Panc1 (cell line): Measurements from ENCODE around the gene MRPL14. TPM values are rescaled to one million over a fixed set of nuclear protein-coding genes. Genes with fewer than 3 reads are reported as not detected.

Source experiments
- ATAC-seq: fragments of 200-7000 bp; cut with Tn5 transposase; 2 replicates; pipeline ENCODE4 v1.9.1; 2020; ENCODE audit warnings: mild to moderate bottlenecking, moderate library complexity
- BruUV-seq: library from RNA; stranded (reverse); fragments of 400-500 nt; replicated peaks from 2 replicates; lab custom pipeline; 2021; lab: Mats Ljungman, UMichigan
- CTCF ChIA-PET: fragments of 300-600 bp; sonication (Branson Sonifier 250); formaldehyde crosslinking; loops from one replicate; lab custom pipeline; 2022; ENCODE audit warnings: antibody characterized with exemption; lab: Charles Lee
- POLR2A ChIA-PET: fragments of 300-600 bp; sonication (Branson Sonifier 250); formaldehyde crosslinking; loops from one replicate; lab custom pipeline; 2022; ENCODE audit warnings: antibody characterized with exemption; lab: Charles Lee
- DNase-seq: peaks from one replicate; pipeline ENCODE4 v3.0.0-alpha.2; 2010; ENCODE audit warnings: low read depth, low spot score
- H3K27ac ChIP-seq: 2 replicates; pipeline ENCODE4 v1.5.1; 2011; ENCODE audit warnings: mild to moderate bottlenecking, low read length, inconsistent platforms
- H3K27me3 ChIP-seq: fragments of 200-500 bp; sonication (Bioruptor generic); 2 replicates; pipeline ENCODE4 v1.6.0; 2014; ENCODE audit warnings: low read length, inconsistent platforms; ENCODE audit not compliant: control insufficient read depth, insufficient read depth
- H3K36me3 ChIP-seq: fragments of 200-500 bp; sonication (Bioruptor generic); 2 replicates; pipeline ENCODE4 v1.5.1; 2014; ENCODE audit warnings: inconsistent platforms, mild to moderate bottlenecking, low read length, moderate library complexity; ENCODE audit not compliant: control insufficient read depth, insufficient read depth
- H3K4me1 ChIP-seq: 2 replicates; pipeline ENCODE4 v1.5.1; 2011; ENCODE audit warnings: inconsistent platforms, mild to moderate bottlenecking, low read length, moderate library complexity; ENCODE audit not compliant: control insufficient read depth, insufficient read depth
- H3K4me3 ChIP-seq, 2 experiments: 2 replicates each; pipeline ENCODE4 v1.5.1; 2011 to 2012; ENCODE audit warnings: low read depth in 2 of 2, low read length in 2 of 2, mild to moderate bottlenecking in 2 of 2, inconsistent platforms in 1 of 2, moderate library complexity in 1 of 2
- H3K9me3 ChIP-seq: fragments of 200-500 bp; sonication (Bioruptor generic); 2 replicates; pipeline ENCODE4 v1.5.1; 2014; ENCODE audit warnings: low read depth, mild to moderate bottlenecking, inconsistent platforms, low read length, moderate library complexity; ENCODE audit not compliant: control insufficient read depth, insufficient read depth
- CTCF ChIP-seq: fragments of 450-650 bp; IDR thresholded peaks from 2 replicates; pipeline ENCODE4 v1.5.1; 2017; ENCODE audit warnings: mild to moderate bottlenecking
- POLR2AphosphoS5 ChIP-seq: IDR thresholded peaks from 2 replicates; pipeline ENCODE4 v1.6.1; 2012; ENCODE audit warnings: mild to moderate bottlenecking, low read depth, low read length, moderate library complexity
- REST ChIP-seq, 2 experiments: IDR thresholded peaks; 2 replicates each; pipeline ENCODE4 v1.6.1; 2011 to 2012; ENCODE audit warnings: low read depth in 2 of 2, control low read depth in 1 of 2, low read length in 1 of 2, mild to moderate bottlenecking in 1 of 2, moderate library complexity in 1 of 2; ENCODE audit not compliant: insufficient read depth in 1 of 2
- SIN3A ChIP-seq: IDR thresholded peaks from 2 replicates; pipeline ENCODE4 v1.6.1; 2012; ENCODE audit warnings: low read depth, mild to moderate bottlenecking, low read length, moderate library complexity, borderline replicate concordance; ENCODE audit not compliant: insufficient read depth
- TCF7L2 ChIP-seq: IDR thresholded peaks from 2 replicates; pipeline ENCODE4 v1.6.1; 2011; ENCODE audit warnings: mild to moderate bottlenecking, low read depth, low read length, inconsistent platforms
- in situ Hi-C: cut with HindIII; loops from 2 replicates; pipeline ENCODE4 v1.10.0; 2016; ENCODE audit warnings: low sequenced_read_pairs, low pct_unique_long_range_greater_than_20kb
- intact Hi-C: fragments of 100-400 bp; cut with micrococcal nuclease; formaldehyde crosslinking; loops from one replicate; pipeline ENCODE4 v1.10.0; 2022; ENCODE audit not compliant: unreplicated experiment
- total RNA-seq: library from RNA; stranded (reverse); gene quantifications from one replicate; pipeline ENCODE4 v1.2.1, GENCODE V29; 2021; ENCODE audit not compliant: unreplicated experiment

The MRPL14 gene
- total RNA-seq, 1 experiment from 2014 or later, result 82.0 TPM

GRCh38 chr6:44086931-44087574, 40.2 kb downstream of the MRPL14 start:
- Histone ChIP-seq H3K9me3 (no peaks in the 10 kb centered on the region), H3K4me1 (no peaks in the 10 kb centered on the region), H3K27me3 (no peaks in the 10 kb centered on the region), H3K27ac (no peak overlapping the region), H3K36me3 (no peaks in the 10 kb centered on the region), H3K4me3 (no peak overlapping the region)
- ChIA-PET POLR2A (interaction anchor here (0.7 kb wide), 1 partner anchor 16 kb away, joined by 4 read pairs; no protein-coding TSS in a partner anchor), CTCF (no interaction called here)
- ATAC-seq, result no peak
- intact Hi-C loops, result no loop called here
- in situ Hi-C loops, result no loop called here
- TF ChIP-seq TCF7L2 (no peak), POLR2AphosphoS5 (no peak), SIN3A (no peak), REST (IDR thresholded peaks at IDR 0.05; ENCODE audit: insufficient read depth in 1 of 2, low read depth in 2 of 2, low read length in 1 of 2) (no peak), CTCF (no peak)
- no TSS peak for BruUV-seq
- no peak for DNase-seq

GRCh38 chr6:44085219-44085618, 42.0 kb downstream of the MRPL14 start:
- in situ Hi-C loops, result no loop called here
- no peak for TF ChIP-seq TCF7L2
- no peak for TF ChIP-seq POLR2AphosphoS5
- no peak for TF ChIP-seq CTCF
- TF ChIP-seq REST (IDR thresholded peaks at IDR 0.05; ENCODE audit: insufficient read depth in 1 of 2, low read depth in 2 of 2, low read length in 1 of 2), result no peak
- no peak for TF ChIP-seq SIN3A
- DNase-seq (no peak), ATAC-seq (no peak)
- POLR2A ChIA-PET, result interaction anchor here (0.6 to 0.7 kb wide), 2 partner anchors 164 to 430 kb away, joined by 5 to 10 read pairs; no protein-coding TSS in a partner anchor
- CTCF ChIA-PET, result no interaction called here
- H3K27me3 ChIP-seq, result no peaks in the 10 kb centered on the region
- no TSS peak for BruUV-seq
- H3K9me3 ChIP-seq, result no peaks in the 10 kb centered on the region
- H3K36me3 ChIP-seq, result no peaks in the 10 kb centered on the region
- no peaks in the 10 kb centered on the region for H3K4me1 ChIP-seq
- no peak overlapping the region for H3K4me3 ChIP-seq
- H3K27ac ChIP-seq, result no peak overlapping the region
- intact Hi-C loops, result no loop called here
